ENCODE data around the gene PSMB8.

Gene PSMB8

GRCh38 chr6:32855467-32856174 lies 11.8 kb upstream of the PSMB8 start:
- DNase-seq (ENCODE audit: low spot score): no peak

DNA sequence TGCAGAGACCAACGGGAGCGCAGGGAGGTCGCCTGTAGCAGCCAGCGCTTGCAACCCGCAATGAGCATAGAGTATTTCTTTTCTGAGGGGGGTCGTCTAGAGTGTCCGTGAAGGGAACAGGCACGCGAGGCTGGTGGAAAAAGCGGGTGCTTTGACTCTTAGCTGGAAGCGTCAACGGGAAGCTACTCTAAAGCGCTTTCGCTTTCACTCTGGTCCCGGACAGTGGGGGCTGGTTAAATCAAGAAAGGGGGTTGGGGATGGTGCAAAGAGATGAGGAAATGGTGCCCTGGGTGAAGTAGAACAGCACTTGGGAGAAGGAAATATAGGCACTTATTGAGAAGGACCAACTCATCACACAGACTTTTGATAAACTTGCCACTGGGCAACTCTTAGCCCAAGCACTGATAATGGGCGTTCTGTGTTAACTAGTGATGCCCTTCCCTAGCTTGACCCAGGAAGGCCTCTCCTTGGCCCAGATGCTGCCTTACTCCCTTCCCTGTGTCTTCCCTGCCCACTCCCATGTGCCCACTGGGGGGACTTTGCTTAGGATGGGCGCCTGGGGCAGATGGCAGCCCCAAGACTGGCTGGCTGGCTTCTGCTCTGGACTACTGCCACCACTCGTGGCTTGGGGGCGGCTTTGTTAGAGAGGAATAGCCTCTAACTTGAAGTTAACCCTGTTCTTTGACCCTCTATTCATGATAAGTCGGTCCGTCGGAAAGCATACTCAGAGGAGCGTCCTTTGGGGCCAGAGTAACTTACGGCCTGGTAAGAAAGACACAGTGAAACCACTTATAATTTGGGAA lies 10.7 kb upstream of the PSMB8 start:
- DNase-seq (ENCODE audit: low spot score): no peak

DNA sequence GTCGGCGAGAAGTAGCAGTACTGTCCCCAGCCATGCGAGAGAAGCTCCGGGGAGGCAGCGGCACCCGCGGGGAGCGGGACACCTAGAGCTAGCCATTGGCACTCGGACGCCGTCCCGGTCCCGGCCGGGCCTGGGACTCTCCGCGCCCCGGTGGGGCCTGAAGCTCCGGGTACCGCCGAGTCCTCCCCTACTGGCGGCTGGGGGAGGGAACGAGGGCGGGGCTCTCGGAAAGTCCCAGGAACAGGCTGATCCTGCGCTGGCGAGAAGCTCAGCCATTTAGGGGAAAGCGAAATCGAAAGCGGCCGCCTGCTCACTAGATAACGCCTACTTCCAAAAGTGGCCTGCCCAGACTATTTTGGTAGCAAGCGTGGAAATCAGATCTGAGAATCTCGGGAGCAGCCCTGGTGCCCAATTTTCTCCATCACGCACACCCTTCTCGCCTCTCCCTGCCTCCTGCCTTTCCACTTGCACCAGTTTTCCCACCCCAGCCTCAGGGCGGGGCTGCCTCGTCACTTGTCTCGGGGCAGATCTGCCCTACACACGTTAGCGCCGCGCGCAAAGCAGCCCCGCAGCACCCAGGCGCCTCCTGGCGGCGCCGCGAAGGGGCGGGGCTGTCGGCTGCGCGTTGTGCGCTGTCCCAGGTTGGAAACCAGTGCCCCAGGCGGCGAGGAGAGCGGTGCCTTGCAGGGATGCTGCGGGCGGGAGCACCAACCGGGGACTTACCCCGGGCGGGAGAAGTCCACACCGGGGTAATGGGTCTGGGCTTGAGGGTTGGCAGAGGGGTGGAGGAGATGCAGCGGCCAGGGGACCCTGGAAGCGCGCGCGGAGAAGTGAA lies 9.9 kb upstream of the PSMB8 start, which contains the start of the genes PSMB9 and TAP1:
Gene PSMB9, plus strand, starts transcription at position 652 of the 835 bp plus-strand sequence. Its CDS starts 38 bp downstream, at position 690.
Gene TAP1, minus strand, starts transcription at position 164 of the 835 bp plus-strand sequence. Its CDS starts 68 bp downstream, at position 96.
- peak; percentile 94 for DNase-seq (ENCODE audit: low spot score)

- DNase-seq (ENCODE audit: low spot score): no peak
These were observed 9.1 kb upstream of the PSMB8 start for GRCh38 chr6:32852844-32853540.

DNA sequence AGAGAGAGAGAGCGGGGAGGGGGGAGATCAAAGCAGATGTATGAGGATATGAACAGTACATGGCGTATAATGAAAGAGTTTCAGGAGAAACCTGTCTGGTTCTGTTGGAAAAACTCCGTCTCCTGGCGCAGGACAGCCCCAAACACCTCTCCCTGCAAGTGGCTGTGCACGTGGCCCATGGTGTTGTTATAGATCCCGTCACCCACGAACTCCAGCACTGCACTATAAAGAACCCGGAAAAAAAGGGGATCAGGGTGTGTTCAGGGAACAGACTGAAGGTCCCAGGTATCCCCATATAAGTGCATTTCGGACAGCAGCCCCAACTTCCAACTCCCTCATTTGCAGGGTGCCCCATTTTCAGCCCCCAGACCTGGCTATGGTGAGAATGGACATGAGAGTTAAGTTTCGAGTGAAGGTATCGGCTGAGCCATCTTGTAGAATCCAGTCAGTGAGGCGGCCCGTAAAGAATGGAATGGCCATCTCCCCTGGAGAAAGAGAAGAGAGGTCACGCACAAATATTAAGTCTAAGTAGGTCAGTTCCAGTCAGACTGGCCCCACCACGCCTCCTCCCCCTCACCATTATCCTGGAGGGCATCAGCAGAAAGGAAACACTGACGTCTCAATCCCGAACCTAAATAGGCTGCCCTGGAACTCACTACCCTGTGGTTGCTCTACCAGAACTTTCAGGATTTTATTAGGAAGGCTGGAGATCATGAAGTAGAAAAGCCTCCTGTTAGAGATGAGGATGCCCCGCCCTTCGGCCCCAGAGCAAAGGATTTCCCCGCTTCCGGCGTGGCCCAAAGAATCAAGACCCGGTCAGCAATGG lies 8.4 kb upstream of the PSMB8 start:
- DNase-seq (ENCODE audit: low spot score): no peak

DNA sequence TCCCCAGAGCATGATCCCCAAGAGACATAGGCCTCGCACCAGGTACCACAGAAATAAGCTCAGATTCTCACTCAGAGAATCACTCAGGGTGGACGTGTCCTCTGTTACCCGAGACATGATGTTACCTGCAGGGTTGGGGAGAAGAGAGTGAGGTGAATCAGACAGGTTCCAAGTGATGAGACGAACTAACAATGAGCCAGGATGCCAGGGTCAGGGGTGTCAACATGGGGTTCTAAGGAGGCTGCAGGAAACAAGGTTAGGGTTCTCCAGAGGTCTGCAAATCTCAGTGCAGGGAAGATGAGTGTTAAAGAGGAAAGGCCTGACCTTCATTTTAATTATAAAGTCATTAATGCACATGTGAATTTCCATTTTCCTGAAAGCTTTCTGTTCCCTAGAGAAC lies 7.2 kb upstream of the PSMB8 start:
- DNase-seq (ENCODE audit: low spot score): no peak

GRCh38 chr6:32849126-32849525 lies 5.3 kb upstream of the PSMB8 start:
- no peak for DNase-seq (ENCODE audit: low spot score)

GRCh38 chr6:32847795-32848194 lies 3.9 kb upstream of the PSMB8 start:
- no peak for DNase-seq (ENCODE audit: low spot score)

DNA sequence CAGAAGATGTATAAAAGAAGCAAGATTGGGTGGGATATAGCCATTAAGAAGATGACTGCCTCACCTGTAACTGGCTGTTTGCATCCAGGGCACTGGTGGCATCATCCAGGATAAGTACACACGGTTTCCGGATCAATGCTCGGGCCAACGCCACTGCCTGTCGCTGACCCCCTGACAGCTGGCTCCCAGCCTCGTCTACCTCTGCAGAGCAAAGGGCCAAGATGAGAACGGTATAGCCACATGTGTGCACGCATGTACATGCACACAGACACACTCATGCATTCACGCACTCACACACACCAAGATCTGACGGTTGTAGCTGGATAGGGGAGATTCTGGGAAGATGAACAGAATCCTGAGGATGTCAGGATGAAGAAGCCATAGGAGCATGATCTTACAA lies 3.2 kb upstream of the PSMB8 start:
- no peak for DNase-seq (ENCODE audit: low spot score)

- no peak for DNase-seq (ENCODE audit: low spot score)
These were observed 1.6 kb upstream of the PSMB8 start for GRCh38 chr6:32845384-32845884.

DNA sequence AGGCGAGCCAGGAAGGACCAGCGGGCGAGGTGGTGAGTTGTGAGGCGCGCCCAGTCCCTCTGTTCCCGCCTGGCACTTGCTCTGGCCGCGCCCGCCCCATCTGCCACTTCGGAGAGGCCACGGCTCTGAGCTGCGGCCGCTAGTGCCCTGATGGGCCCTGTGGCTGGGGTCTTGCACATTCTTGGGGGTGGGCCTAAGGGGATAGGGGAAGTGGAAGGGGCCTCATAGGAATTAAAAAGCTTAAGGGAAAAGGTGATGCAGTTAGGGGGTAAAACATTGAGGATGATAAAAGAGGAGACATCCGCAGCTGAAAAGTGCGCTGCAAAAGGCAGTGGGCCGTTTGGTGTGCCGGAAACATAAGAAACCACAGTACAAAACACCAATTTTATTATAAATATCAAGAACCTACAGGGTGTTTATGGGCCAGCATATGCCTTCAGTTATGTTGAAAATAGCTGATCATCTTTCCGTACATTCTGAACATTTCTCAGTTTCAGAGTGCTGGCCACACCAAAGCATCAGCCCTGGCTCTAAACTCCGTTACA lies 1.1 kb upstream of the PSMB8 start:
- no peak for DNase-seq (ENCODE audit: low spot score)

DNA sequence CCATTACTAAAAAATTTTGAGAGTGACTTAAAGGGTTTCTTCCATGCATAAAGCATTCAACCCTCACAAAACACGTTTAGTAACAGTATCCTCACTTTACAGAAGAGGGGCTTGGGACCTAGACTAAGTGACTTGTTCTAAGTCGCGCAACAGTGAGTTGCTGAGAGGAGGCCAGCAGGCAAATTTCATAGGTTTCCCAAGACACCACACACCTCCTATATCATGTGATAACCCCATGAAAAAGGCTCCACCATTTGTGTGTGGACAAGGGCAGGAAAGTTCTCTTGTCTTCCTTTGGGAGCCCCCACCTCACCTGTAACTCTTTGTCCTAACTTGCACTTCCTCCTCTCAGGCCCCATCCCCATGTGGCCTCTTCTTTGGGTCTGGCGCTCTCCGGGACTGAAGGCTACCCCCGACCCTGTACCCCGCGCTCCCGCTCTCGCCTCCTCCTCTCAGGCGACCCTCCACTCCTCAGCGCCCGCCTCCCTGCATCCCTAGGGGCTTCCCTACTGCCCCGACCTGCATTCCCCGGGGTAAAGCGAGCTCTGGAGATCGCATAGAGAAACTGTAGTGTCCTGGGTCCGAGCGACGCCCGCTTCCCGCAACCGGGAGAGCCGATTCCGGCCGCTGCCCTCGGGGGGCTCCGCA lies 392 bp downstream of the PSMB8 start:
- DNase-seq (ENCODE audit: low spot score): no peak

GRCh38 chr6:32842690-32843089 lies 1.2 kb downstream of the PSMB8 start:
- DNase-seq (ENCODE audit: low spot score): no peak

DNA sequence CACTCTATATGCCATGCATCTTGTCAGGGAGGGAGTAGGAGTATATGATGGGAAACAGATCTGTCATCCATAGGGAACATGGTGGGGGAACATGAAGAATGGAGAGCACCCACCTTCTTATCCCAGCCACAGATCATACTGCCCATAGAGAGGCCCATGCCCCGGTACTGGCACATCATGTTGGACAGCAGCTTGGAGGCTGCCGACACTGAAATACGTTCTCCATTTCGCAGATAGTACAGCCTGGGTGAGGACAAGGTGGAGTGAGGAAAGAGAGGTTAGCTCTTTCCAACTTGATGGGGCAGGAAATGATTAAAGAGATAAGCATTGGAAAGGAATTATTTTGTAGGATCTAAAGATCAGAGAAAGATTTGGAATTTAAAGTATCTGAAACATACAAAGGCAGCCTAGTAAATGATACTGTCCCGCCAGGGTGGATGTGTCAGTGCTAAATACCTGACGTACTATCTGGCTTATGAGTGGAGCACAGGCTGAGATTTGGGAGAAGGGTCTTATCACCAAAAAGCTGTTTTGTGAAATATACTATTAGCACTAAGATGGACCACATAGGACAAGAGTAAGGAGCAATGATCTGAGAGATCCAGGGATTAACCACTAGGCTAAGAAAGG lies 1.7 kb downstream of the PSMB8 start:
- DNase-seq (ENCODE audit: low spot score): no peak

- DNase-seq (ENCODE audit: low spot score): no peak
These were observed 3.1 kb downstream of the PSMB8 start for GRCh38 chr6:32840604-32841246.

- DNase-seq (ENCODE audit: low spot score): no peak
These were observed 4.5 kb downstream of the PSMB8 start for GRCh38 chr6:32839356-32839755.

DNA sequence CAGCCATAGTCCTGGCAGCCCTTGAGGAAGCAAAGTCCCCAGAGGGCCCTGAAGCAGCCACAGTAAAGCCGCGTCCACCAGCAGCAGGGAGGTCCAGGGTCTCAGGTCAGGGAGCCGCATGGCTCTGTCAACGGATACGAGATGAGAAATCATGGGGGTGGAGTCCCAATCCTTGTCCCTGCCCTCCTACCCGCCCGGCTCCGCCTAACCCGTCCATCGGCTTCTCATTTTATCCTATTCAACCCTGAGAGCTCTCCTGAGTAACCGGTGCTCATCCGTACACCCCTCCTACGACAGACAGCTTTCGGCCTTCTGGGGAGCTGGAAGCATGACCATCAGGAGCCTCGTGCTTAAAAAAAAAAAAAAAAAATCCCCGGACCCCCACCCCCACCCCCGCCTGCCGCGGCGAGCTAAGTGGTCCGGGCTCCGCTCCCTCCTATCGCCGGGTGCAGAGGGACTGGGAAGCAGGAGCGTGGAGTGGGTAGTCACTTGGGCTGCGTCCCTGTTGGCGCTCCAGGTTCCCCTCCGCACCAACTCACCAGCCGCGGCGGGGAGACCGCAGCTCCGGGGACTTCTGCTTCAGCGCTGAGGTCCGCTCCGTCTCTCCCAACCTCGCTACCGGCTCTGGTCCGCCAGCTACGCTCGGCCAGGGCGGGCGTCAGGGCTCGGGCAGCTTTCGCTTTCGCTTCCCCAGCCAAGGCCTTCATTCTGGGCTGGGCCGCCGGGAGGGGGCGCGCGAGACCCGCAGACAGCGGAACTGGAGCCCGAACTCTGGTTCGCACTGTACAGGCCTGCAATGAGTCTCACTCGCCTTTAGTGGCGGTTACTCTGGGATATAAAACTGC lies 5.5 kb downstream of the PSMB8 start, which contains the start of gene TAP2:
Gene TAP2, minus strand, starts transcription at position 626 of the 845 bp plus-strand sequence. Its CDS starts 506 bp downstream, at position 120.
- DNase-seq (ENCODE audit: low spot score): peak; percentile 98

GRCh38 chr6:32837651-32838113 lies 6.2 kb downstream of the PSMB8 start:
- DNase-seq (ENCODE audit: low spot score): no peak
